HepG2 (cell line): ENCODE data around the gene MEG3. TPM values are rescaled to one million over a fixed set of nuclear protein-coding genes. Genes with fewer than 3 reads are reported as not detected.

Source experiments
- ATAC-seq: fragments of 200-7000 bp; cut with Tn5 transposase; 3 replicates; pipeline ENCODE4 v1.9.1; 2020; ENCODE audit warnings: mild to moderate bottlenecking, moderate library complexity
- BruUV-seq: library from RNA; stranded (reverse); fragments of 400-500 nt; replicated peaks from 2 replicates; lab custom pipeline; 2021; lab: Mats Ljungman, UMichigan
- CTCF ChIA-PET: fragments of 300-600 bp; formaldehyde crosslinking; extraction: SDS; loops from one replicate; lab custom pipeline; 2021; ENCODE audit warnings: low total read pairs, inconsistent platforms, low intra/inter-chr PET ratio; lab: Yijun Ruan, JAX
- POLR2A ChIA-PET: fragments of 350-600 bp; sonication (Branson Sonifier 250); formaldehyde crosslinking; loops from one replicate; lab custom pipeline; 2020; ENCODE audit warnings: antibody characterized with exemption, inconsistent platforms; lab: Yijun Ruan, JAX
- DNase-seq: peaks from one replicate; pipeline ENCODE4 v3.0.0-alpha.2; 2015; ENCODE audit warnings: low spot score
- FAIRE-seq: peaks from 3 replicates; lab custom pipeline; 2011; peaks lifted over from hg19 to GRCh38; lab: Jason Lieb, UNC
- H2AFZ ChIP-seq: one replicate; pipeline ENCODE4 v1.6.1; 2011; ENCODE audit warnings: low read length, inconsistent platforms
- H3K27ac ChIP-seq: fragments of 300-600 bp; 3 replicates; pipeline ENCODE4 v1.8.0; 2011; ENCODE audit warnings: mixed run types, mild to moderate bottlenecking, mixed read lengths, low read length, inconsistent platforms; ENCODE audit not compliant: insufficient read depth; ENCODE audit errors: extremely low read length
- H3K27me3 ChIP-seq, 2 experiments: fragments of 200-600 bp in 1 of 2; 2 replicates in 1 of 2; 3 replicates in 1 of 2; pipeline versions ENCODE4 v1.6.0 to v1.8.0; 2011; ENCODE audit warnings: low read length in 2 of 2, mild to moderate bottlenecking in 2 of 2, moderate library complexity in 2 of 2, inconsistent platforms in 1 of 2; ENCODE audit not compliant: insufficient read depth in 2 of 2, control insufficient read depth in 1 of 2
- H3K36me3 ChIP-seq, 2 experiments: fragments of 200-600 bp in 1 of 2; replicated peaks in 1 of 2; 2 replicates in 1 of 2; 3 replicates in 1 of 2; pipeline versions ENCODE4 v1.5.1 to v1.8.0; 2011; ENCODE audit warnings: low read length in 2 of 2, inconsistent platforms in 1 of 2; ENCODE audit not compliant: insufficient read depth in 2 of 2, control insufficient read depth in 1 of 2
- H3K4me1 ChIP-seq: 2 replicates; pipeline ENCODE4 v1.5.1; 2012; ENCODE audit warnings: low read length, inconsistent platforms; ENCODE audit not compliant: insufficient read depth
- H3K4me2 ChIP-seq: 2 replicates; pipeline ENCODE4 v1.6.0; 2011; ENCODE audit warnings: low read depth, low read length, inconsistent platforms
- H3K4me3 ChIP-seq, 3 experiments: fragments of 200-600 bp in 1 of 3; sonication (generic), shearing (Covaris generic) in 1 of 3; replicated peaks in 1 of 3; 2 replicates each; pipeline ENCODE4 v1.5.1; 2011 to 2016; ENCODE audit warnings: low read length in 3 of 3, inconsistent platforms in 2 of 3, low read depth in 2 of 3, mild to moderate bottlenecking in 2 of 3, control low read depth in 1 of 3, mixed read lengths in 1 of 3; ENCODE audit not compliant: insufficient read depth in 1 of 3
- H3K79me2 ChIP-seq: one replicate; pipeline ENCODE4 v1.6.1; 2011; ENCODE audit warnings: low read length, inconsistent platforms; ENCODE audit not compliant: insufficient read depth
- H3K9ac ChIP-seq: 2 replicates; pipeline ENCODE4 v1.6.0; 2011; ENCODE audit warnings: mild to moderate bottlenecking, low read depth, low read length, inconsistent platforms; ENCODE audit not compliant: insufficient read depth
- H3K9me3 ChIP-seq: 2 replicates; pipeline ENCODE4 v1.5.1; 2012; ENCODE audit warnings: mild to moderate bottlenecking, low read length
- H4K20me1 ChIP-seq: 2 replicates; pipeline ENCODE4 v1.6.0; 2011; ENCODE audit warnings: inconsistent platforms, mild to moderate bottlenecking, low read length, moderate library complexity; ENCODE audit not compliant: insufficient read depth
- CBFB ChIP-seq: sonication (generic); formaldehyde crosslinking; IDR thresholded peaks from 2 replicates; pipeline ENCODE4 v1.4.0; 2020; ENCODE audit warnings: missing genetic modification reagents
- ELF1 ChIP-seq: sonication (generic); formaldehyde crosslinking; IDR thresholded peaks from 2 replicates; pipeline ENCODE4 v1.4.0; 2020; ENCODE audit warnings: missing genetic modification reagents
- GRHL1 ChIP-seq: sonication (generic); formaldehyde crosslinking; conservative IDR thresholded peaks from 2 replicates; pipeline ENCODE4 v1.8.0; 2022; ENCODE audit warnings: missing genetic modification reagents
- RCOR2 ChIP-seq: IDR thresholded peaks from 2 replicates; pipeline ENCODE4 v1.6.1; 2016; ENCODE audit warnings: missing biosample characterization, missing genetic modification reagents
- ZNF441 ChIP-seq: sonication (generic); formaldehyde crosslinking; IDR thresholded peaks from 2 replicates; pipeline ENCODE4 v1.7.0; 2021; ENCODE audit warnings: missing genetic modification reagents, borderline replicate concordance
- WGBS: methylation state at CpG from one replicate; pipeline ENCODE4 v1.1.6; 2017; ENCODE audit warnings: low lambda C conversion rate; 5-methylcytosine and 5-hydroxymethylcytosine counted together
- in situ Hi-C: cut with HindIII; loops from 2 replicates; pipeline ENCODE4 v1.10.0; 2017; ENCODE audit warnings: low pct_unique_long_range_greater_than_20kb; ENCODE audit not compliant: extremely low pct_ligation_motif_present
- intact Hi-C: fragments of 100-400 bp; cut with micrococcal nuclease; formaldehyde crosslinking; loops from one replicate; pipeline ENCODE4 v1.10.0; 2022; ENCODE audit not compliant: unreplicated experiment
- polyA plus RNA-seq, 8 experiments: library from polyadenylated mRNA; depleted of rRNA in 3 of 8; stranded (reverse) in 7 of 8; unstranded in 1 of 8; fragments of >200 nt; fragmentation: Illumina TruSeq in 4 of 8; extraction: Trizol in 4 of 8; gene quantifications; 2 replicates each; pipeline versions ENCODE4 v1.2.1 to v1.2.3, GENCODE V29; 2011 to 2016; ENCODE audit warnings: low read depth in 4 of 8, missing spikeins in 1 of 8, mixed read lengths in 1 of 8; ENCODE audit not compliant: insufficient read depth in 1 of 8
- total RNA-seq, 5 experiments: library from RNA; depleted of rRNA; stranded (reverse); fragments of >200 nt; fragmentation: Illumina TruSeq; extraction: Trizol; gene quantifications; 2 replicates each; pipeline ENCODE4 v1.2.3, GENCODE V29; 2016; ENCODE audit warnings: low read depth in 1 of 5
- TF ChIP-seq, protein P1 (sequence below): sonication (generic); formaldehyde crosslinking; IDR thresholded peaks from 2 replicates; pipeline ENCODE4 v1.4.0; 2020; ENCODE audit warnings: mild to moderate bottlenecking, missing genetic modification reagents
- TF ChIP-seq, protein P2 (sequence below): sonication (generic); formaldehyde crosslinking; IDR thresholded peaks from 2 replicates; pipeline ENCODE4 v1.4.0; 2020; ENCODE audit warnings: missing genetic modification reagents; ENCODE audit errors: not compliant biosample characterization

The MEG3 gene
- total and polyA plus RNA-seq, 2 of the 13 experiments (the other 11 are each of a cell fraction or from before 2014, with no cell fraction given), result 0.17 TPM; not detected in 1

DNA sequence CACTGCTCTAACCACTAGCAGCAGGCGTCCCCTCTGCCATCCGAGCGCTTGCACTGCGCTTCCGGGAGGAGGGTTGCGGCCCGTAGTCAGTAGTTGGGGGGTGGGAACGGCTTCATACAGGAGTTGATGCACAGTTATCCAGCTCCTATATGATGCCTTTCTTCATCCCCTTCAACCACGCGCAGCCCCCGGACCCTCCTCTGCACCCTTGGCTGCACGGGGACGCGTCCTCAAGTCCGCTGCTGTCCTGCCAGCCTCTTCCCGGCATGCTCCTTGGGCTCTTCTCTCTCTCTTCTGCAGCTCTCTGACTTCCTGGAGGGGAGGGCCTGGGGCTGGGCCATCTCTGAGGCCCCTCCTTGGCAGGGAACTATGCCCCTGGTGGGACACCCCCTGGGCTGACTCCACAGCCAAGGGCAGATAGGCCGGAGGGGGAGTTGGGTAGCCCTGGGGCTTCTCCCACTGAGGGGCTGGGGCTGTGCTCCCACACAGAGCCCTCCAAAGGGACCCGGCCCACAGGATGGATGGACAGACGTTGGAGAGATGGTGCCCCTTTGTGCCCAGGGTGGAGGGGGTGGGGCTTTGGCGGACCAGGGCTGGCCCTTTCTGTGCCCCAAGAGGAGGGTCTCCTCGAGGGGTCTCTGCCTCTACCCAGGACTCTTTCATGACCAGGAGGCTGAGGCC, 48.6 kb downstream of the MEG3 start:
- in situ Hi-C loops, result no loop called here
- Histone ChIP-seq H3K9ac (no peak overlapping the region), H4K20me1 (no peaks in the 10 kb centered on the region), H3K79me2 (no peaks in the 10 kb centered on the region), H3K4me2 (no peak overlapping the region), H3K4me1 (peaks cover 19% of the 10 kb centered on the region), H2AFZ (no peak overlapping the region), H3K9me3 (no peaks in the 10 kb centered on the region), H3K36me3 (no peaks in the 10 kb centered on the region), H3K27ac (no peak overlapping the region), H3K4me3 (no peak overlapping the region), H3K27me3 (peaks cover 3 to 14% of the 10 kb centered on the region in 2 experiments; a peak in 4 of 5 replicates)
- FAIRE-seq, result no peak
- DNase-seq, result no peak
- no peak for ATAC-seq
- no TSS peak for BruUV-seq
- CTCF ChIA-PET, result no interaction called here
- intact Hi-C loops, result no loop called here
- POLR2A ChIA-PET, result no interaction called here
- 81% methylated on average over 11 of the region's 21 CpGs for WGBS
- TF ChIP-seq, protein P1, sequence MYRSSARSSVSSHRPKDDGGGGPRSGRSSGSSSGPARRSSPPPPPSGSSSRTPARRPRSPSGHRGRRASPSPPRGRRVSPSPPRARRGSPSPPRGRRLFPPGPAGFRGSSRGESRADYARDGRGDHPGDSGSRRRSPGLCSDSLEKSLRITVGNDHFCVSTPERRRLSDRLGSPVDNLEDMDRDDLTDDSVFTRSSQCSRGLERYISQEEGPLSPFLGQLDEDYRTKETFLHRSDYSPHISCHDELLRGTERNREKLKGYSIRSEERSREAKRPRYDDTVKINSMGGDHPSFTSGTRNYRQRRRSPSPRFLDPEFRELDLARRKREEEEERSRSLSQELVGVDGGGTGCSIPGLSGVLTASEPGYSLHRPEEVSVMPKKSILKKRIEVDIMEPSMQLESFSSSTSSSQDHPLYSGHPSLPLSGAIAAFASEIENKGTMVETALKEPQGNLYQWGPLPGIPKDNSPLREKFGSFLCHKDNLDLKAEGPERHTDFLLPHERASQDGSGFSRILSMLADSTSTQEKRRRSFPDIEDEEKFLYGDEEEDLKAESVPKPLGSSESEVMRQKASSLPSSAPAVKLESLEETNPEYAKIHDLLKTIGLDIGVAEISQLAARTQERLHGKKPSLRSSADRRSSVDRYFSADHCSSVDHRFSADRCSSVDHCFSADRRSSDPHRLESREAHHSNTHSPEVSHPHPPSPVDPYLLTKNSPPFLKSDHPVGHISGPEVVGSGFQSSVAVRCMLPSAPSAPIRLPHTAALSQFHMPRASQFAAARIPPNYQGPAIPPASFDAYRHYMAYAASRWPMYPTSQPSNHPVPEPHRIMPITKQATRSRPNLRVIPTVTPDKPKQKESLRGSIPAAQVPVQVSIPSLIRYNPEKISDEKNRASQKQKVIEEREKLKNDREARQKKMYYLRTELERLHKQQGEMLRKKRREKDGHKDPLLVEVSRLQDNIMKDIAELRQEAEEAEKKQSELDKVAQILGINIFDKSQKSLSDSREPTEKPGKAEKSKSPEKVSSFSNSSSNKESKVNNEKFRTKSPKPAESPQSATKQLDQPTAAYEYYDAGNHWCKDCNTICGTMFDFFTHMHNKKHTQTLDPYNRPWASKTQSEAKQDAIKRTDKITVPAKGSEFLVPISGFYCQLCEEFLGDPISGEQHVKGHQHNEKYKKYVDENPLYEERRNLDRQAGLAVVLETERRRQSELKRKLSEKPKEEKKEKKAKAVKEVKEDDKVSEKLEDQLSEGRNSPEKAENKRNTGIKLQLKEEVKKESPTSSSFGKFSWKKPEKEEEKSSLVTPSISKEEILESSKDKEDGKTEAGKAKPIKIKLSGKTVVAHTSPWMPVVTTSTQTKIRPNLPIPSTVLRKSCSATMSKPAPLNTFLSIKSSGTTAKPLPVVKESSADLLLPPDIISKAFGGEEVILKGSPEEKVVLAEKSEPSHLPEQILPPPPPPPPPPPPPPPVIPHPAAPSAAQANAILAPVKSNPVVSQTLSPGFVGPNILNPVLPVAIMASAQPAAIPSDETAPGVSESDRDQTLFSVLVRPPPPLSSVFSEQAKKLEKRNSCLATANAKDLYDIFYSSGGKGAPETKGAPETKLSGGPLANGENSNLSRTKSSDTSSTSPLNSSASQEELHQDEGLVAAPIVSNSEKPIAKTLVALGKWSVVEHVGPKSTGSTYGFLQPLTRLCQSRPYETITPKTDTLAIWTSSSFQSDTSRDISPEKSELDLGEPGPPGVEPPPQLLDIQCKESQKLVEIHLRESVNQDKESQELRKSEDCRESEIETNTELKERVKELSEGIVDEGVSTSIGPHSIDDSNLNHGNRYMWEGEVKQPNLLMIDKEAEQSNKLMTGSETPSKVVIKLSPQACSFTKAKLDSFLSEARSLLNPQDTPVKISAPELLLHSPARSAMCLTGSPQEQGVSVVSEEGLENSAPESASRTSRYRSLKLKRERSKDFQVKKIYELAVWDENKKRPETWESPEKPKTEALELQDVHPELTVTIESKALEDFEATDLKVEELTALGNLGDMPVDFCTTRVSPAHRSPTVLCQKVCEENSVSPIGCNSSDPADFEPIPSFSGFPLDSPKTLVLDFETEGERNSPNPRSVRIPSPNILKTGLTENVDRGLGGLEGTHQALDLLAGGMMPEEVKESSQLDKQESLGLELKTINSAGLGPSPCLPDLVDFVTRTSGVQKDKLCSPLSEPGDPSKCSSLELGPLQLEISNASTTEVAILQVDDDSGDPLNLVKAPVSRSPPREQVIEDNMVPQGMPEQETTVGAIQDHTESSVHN (CRISPR knock-in tag), result no peak
- TF ChIP-seq, protein P2, sequence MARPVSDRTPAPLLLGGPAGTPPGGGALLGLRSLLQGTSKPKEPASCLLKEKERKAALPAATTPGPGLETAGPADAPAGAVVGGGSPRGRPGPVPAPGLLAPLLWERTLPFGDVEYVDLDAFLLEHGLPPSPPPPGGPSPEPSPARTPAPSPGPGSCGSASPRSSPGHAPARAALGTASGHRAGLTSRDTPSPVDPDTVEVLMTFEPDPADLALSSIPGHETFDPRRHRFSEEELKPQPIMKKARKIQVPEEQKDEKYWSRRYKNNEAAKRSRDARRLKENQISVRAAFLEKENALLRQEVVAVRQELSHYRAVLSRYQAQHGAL (CRISPR knock-in tag), result no peak
- TF ChIP-seq ZNF441 (no peak), GRHL1 (CRISPR knock-in tag) (no peak), ELF1 (no peak), CBFB (no peak), RCOR2 (CRISPR knock-in tag) (no peak)
